Activated B cell treated with CpG ODN at 0.5 μM for 24 hours (primary cell): ENCODE data around the gene KIR2DL3. TPM values are rescaled to one million over a fixed set of nuclear protein-coding genes. Genes with fewer than 3 reads are reported as not detected.
"Not testable (repeated sequence)": the region's sequence is repeated elsewhere in the genome, so short reads cannot be mapped to it uniquely, and the experiment has no call there.

Experiments used
- ATAC-seq: fragments of 200-7000 bp; cut with Tn5 transposase; one replicate; pipeline ENCODE4 v1.10.0; 2021; ENCODE audit warnings: low read depth, mild to moderate bottlenecking, moderate library complexity
- CTCF ChIA-PET: fragments of 350-600 bp; sonication (Branson Sonifier 250); formaldehyde crosslinking; loops from one replicate; lab custom pipeline; 2021; ENCODE audit warnings: antibody characterized with exemption; lab: Charles Lee
- POLR2A ChIA-PET: fragments of 350-600 bp; sonication (Branson Sonifier 250); formaldehyde crosslinking; loops from one replicate; lab custom pipeline; 2021; ENCODE audit warnings: antibody characterized with exemption; lab: Charles Lee
- DNase-seq: peaks from one replicate; pipeline ENCODE4 v3.0.0; 2022
- H3K27ac Mint-ChIP-seq: one replicate; pipeline ENCODE4 v1.8.0; 2020; ENCODE audit warnings: mixed read lengths
- H3K27me3 Mint-ChIP-seq: one replicate; pipeline ENCODE4 v1.8.0; 2021; ENCODE audit warnings: mixed read lengths
- H3K36me3 Mint-ChIP-seq: one replicate; pipeline ENCODE4 v1.8.0; 2021; ENCODE audit warnings: low read depth, mixed read lengths
- H3K4me1 Mint-ChIP-seq: one replicate; pipeline ENCODE4 v1.8.0; 2021; ENCODE audit warnings: mixed read lengths
- H3K4me3 Mint-ChIP-seq: one replicate; pipeline ENCODE4 v1.8.0; 2020; ENCODE audit warnings: mild to moderate bottlenecking, mixed read lengths
- H3K9me3 Mint-ChIP-seq: one replicate; pipeline ENCODE4 v1.8.0; 2020; ENCODE audit warnings: mixed read lengths
- intact Hi-C: fragments of 100-400 bp; cut with micrococcal nuclease; formaldehyde crosslinking; loops from one replicate; pipeline ENCODE4 v1.15.1; 2024
- total RNA-seq: library from RNA; stranded (reverse); gene quantifications from 2 replicates; pipeline ENCODE4 v1.2.3, GENCODE V29; 2022
- TF ChIP-seq, protein P1 (sequence below): fragments of 200-600 bp; IDR thresholded peaks from one replicate; pipeline ENCODE4 v1.8.0; 2022; ENCODE audit warnings: antibody characterized with exemption, mild to moderate bottlenecking

Gene KIR2DL3
- total RNA-seq, 1 donor from 2014 or later = not detected

DNA sequence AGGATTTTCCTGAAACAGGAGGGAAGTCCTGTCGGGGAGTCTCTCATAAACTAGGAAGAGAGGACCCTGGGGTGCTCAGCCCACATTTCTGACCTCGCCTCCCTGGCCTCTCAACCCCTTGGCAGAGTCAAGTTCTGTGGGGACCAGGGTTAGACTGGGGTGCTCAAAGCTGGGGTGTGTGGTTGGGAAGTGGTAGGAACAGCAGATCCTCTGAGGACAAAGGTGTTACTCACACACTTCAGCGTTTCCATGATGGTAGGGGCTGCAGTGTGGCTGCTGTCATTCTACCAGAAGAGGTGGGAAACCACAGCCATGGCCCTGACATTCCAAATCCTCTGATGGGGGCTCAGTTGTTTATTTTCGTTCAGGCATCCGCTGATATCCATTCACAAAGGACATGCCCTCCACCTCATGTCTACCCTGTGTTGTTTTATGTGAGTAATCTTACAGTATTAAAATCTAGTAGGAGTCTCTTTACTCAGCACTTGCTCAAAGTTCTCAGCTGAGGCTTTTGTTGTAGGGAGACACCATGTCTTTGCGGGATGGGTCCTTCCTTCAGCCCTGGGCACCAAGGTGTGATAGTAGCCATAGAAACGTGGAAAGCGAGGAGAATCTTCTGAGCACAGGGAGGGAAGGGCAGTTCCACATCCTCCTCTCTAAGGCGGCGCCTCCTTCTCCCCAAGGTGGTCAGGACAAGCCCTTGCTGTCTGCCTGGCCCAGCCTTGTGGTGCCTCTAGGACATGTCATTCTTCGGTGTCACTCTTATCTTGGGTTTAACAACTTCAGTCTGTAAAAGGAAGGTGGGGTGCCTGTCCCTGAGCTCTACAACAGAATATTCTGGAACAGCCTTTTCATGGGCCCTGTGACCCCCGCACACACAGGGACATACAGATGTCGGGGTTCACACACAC, 1.5 kb downstream of the KIR2DL3 start:
- H3K9me3 Mint-ChIP-seq = no peaks in the 10 kb centered on the region
- intact Hi-C loops = no loop called here
- H3K27ac Mint-ChIP-seq = no peak overlapping the region
- H3K27me3 Mint-ChIP-seq = peaks cover 12% of the 10 kb centered on the region
- CTCF ChIA-PET = no interaction called here
- DNase-seq = no peak
- H3K4me3 Mint-ChIP-seq = no peak overlapping the region
- H3K4me1 Mint-ChIP-seq = no peaks in the 10 kb centered on the region
- TF ChIP-seq, protein P1, sequence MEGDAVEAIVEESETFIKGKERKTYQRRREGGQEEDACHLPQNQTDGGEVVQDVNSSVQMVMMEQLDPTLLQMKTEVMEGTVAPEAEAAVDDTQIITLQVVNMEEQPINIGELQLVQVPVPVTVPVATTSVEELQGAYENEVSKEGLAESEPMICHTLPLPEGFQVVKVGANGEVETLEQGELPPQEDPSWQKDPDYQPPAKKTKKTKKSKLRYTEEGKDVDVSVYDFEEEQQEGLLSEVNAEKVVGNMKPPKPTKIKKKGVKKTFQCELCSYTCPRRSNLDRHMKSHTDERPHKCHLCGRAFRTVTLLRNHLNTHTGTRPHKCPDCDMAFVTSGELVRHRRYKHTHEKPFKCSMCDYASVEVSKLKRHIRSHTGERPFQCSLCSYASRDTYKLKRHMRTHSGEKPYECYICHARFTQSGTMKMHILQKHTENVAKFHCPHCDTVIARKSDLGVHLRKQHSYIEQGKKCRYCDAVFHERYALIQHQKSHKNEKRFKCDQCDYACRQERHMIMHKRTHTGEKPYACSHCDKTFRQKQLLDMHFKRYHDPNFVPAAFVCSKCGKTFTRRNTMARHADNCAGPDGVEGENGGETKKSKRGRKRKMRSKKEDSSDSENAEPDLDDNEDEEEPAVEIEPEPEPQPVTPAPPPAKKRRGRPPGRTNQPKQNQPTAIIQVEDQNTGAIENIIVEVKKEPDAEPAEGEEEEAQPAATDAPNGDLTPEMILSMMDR = no peak
- no peak for ATAC-seq
- POLR2A ChIA-PET = no interaction called here
- no peaks in the 10 kb centered on the region for H3K36me3 Mint-ChIP-seq

DNA sequence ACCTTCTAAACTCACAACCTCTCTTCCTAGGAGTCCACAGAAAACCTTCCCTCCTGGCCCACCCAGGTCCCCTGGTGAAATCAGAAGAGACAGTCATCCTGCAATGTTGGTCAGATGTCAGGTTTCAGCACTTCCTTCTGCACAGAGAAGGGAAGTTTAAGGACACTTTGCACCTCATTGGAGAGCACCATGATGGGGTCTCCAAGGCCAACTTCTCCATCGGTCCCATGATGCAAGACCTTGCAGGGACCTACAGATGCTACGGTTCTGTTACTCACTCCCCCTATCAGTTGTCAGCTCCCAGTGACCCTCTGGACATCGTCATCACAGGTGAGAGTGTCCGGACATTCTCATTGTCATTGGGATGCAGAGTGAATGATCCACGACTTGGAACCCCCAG, 3.6 kb downstream of the KIR2DL3 start:
- H3K36me3 Mint-ChIP-seq, H3K9me3 Mint-ChIP-seq, H3K4me1 Mint-ChIP-seq, intact Hi-C loops, DNase-seq, H3K4me3 Mint-ChIP-seq, CTCF ChIA-PET, H3K27ac Mint-ChIP-seq, ATAC-seq, POLR2A ChIA-PET: not testable (repeated sequence)
- H3K27me3 Mint-ChIP-seq = peaks cover 13% of the 10 kb centered on the region

DNA sequence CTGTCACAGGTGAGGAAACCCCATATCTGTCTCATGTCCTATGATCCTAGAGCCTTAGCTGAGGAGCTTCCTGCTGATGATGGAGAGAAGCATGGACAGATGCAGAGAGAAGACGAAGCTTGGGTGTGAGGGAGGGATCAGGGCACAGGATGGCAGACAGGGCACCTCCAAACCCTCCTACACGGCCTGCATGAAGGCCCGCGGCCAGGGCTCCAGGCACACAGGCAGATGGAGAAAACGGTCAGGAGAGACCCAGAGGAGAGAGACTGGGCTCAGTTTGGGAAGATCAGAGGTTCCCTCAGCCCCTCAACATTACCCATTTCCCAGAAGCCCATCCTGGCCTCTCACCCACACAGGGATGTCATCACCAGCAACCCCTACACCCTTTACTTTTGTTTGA, 5.8 kb downstream of the KIR2DL3 start:
- POLR2A ChIA-PET, H3K4me3 Mint-ChIP-seq, H3K4me1 Mint-ChIP-seq: not testable (repeated sequence)

DNA sequence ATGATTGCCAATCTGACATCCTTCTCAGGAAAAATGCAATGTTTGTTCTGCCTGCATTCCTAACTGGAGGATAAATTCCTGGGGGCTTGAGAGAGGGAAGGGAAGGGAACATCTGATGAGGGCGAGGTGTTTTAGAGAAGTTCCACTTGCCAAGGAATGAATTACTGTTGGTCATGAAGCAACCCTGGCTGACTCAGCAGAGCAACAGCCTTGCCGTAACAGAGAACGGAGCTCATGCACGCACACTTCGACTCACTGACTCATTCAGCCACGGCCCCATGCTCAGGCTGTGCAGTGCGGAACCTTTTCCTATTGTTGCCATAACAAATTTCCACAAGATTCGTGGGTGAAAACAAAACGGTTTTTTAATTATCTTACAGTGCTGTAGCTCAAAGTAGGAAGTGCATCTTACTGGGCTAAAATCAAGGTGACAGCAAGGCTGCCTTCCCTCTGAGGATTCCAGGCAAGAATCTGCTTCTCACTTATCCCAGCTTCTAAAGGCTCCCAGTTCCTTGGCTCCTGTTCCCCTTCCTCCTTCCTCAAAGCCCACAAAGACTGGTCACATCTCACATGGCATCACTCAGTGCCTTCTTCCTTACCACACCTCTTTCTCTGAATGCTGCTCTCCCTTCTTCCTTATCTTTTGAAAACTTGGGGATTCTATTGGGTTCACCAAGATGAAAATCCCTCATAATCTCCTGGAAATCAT, 9.5 kb downstream of the KIR2DL3 start:
- ATAC-seq, intact Hi-C loops, CTCF ChIA-PET, DNase-seq, H3K4me1 Mint-ChIP-seq, H3K27me3 Mint-ChIP-seq, POLR2A ChIA-PET, H3K36me3 Mint-ChIP-seq, H3K27ac Mint-ChIP-seq, H3K9me3 Mint-ChIP-seq, H3K4me3 Mint-ChIP-seq: not testable (repeated sequence)

More for the DNA sequence above, 5.8 kb downstream of the KIR2DL3 start:
- intact Hi-C loops, ATAC-seq, H3K9me3 Mint-ChIP-seq, CTCF ChIA-PET, DNase-seq, H3K27ac Mint-ChIP-seq, H3K36me3 Mint-ChIP-seq: not testable (repeated sequence)
- H3K27me3 Mint-ChIP-seq = peaks cover 15% of the 10 kb centered on the region

DNA sequence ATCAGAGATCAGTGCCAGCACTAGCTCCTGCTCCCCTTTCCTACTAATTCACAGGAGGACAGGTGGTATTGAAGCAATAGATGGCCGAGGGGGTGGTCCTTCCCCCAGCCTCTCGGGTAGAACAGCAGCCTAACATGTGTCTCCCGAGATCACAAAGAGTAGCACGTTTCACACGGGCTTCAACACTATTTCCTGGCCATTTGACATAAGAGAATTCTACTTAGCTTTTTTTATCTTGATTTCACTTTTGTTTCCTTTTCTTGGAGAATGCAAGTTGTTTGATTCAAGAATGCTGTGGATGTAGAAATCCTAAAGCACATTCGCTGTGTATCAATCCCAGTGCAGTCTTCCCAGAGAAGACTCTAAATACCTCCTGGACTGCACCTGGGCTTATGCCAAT, 12.0 kb downstream of the KIR2DL3 start:
- POLR2A ChIA-PET = not testable (repeated sequence)

DNA sequence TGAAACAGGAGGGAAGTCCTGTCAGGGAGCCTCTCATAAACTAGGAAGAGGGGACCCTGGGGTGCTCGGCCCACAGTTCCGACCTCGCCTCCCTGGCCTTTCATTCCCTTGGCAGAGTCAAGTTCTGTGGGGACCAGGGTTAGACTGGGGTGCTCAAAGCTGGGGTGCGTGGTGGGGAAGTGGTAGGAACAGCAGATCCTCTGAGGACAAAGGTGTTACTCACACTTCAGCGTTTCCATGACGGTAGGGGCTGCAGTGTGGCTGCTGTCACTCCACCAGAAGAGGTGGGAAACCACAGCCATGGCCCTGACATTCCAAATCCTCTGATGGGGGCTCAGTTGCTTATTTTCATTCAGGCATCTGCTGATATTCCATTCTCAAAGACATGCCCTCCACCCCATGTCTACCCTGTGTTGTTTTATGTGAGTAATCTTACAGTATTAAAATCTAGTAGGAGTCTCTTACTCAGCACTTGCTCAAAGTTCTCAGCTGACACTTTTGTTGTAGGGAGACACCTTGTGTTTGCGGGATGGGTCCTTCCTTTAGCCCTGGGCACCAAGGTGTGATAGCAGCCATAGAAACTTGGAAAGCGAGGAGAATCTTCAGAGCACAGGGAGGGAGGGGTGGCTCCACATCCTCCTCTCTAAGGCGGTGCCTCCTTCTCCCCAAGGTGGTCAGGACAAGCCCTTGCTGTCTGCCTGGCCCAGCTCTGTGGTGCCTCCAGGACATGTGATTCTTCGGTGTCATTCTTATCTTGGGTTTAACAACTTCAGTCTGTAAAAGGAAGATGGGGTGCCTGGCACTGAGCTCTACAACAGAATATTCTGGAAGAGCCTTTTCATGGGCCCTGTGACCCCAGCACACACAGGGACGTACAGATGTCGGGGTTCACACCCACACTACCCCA, 18.1 kb downstream of the KIR2DL3 start:
- H3K27ac Mint-ChIP-seq, DNase-seq, H3K9me3 Mint-ChIP-seq, ATAC-seq, H3K36me3 Mint-ChIP-seq, CTCF ChIA-PET, POLR2A ChIA-PET, H3K27me3 Mint-ChIP-seq, H3K4me1 Mint-ChIP-seq, intact Hi-C loops, H3K4me3 Mint-ChIP-seq: not testable (repeated sequence)

More for the DNA sequence above, 12.0 kb downstream of the KIR2DL3 start:
- CTCF ChIA-PET, H3K9me3 Mint-ChIP-seq, H3K27me3 Mint-ChIP-seq, DNase-seq, H3K4me3 Mint-ChIP-seq, H3K27ac Mint-ChIP-seq, ATAC-seq, H3K36me3 Mint-ChIP-seq, intact Hi-C loops, H3K4me1 Mint-ChIP-seq: not testable (repeated sequence)

DNA sequence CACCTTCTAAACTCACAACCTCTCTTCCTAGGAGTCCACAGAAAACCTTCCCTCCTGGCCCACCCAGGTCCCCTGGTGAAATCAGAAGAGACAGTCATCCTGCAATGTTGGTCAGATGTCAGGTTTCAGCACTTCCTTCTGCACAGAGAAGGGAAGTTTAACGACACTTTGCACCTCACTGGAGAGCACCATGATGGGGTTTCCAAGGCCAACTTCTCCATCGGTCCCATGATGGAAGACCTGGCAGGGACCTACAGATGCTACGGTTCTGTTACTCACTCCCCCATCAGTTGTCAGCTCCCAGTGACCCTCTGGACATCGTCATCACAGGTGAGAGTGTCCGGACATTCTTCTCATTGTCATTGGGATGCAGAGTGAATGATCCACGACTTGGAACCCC, 20.3 kb downstream of the KIR2DL3 start:
- intact Hi-C loops, H3K27me3 Mint-ChIP-seq, POLR2A ChIA-PET, H3K9me3 Mint-ChIP-seq, CTCF ChIA-PET, H3K4me3 Mint-ChIP-seq, DNase-seq, ATAC-seq, H3K36me3 Mint-ChIP-seq, H3K4me1 Mint-ChIP-seq, H3K27ac Mint-ChIP-seq: not testable (repeated sequence)

DNA sequence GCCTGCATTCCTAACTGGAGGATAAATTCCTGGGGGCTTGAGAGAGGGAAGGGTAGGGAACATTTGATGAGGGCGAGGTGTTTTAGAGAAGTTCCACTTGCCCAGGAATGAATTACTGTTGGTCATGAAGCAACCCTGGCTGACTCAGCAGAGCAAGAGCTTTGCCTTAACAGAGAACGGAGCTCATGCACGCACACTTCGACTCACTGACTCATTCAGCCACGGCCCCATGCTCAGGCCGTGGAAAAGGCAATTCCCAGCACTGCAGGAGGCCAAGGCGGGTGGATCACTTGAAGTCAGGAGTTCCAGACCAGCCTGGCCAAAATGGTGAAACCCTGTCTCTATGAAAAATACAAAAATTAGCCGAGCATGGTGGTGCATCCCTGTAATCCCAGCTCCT, 25.9 kb downstream of the KIR2DL3 start:
- H3K36me3 Mint-ChIP-seq, ATAC-seq, H3K4me3 Mint-ChIP-seq, DNase-seq, POLR2A ChIA-PET, H3K27me3 Mint-ChIP-seq, H3K9me3 Mint-ChIP-seq, CTCF ChIA-PET, H3K4me1 Mint-ChIP-seq, H3K27ac Mint-ChIP-seq, intact Hi-C loops: not testable (repeated sequence)

DNA sequence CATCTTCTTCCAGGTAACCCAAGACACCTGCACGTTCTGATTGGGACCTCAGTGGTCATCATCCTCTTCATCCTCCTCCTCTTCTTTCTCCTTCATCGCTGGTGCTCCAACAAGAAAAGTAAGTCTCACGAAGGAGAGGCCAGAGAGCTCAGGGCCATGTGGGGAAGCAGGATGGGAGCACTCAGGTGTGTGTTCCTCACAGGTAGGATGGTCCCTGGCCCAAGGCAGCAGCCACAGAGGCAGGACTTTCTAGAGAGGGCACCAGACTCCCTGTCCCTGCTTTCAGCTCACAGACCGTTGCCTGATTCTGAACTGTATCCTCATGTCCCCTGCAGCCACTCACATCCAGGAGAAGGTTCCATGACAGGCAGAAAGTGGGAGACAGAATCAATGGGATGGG, 28.2 kb downstream of the KIR2DL3 start:
- POLR2A ChIA-PET, H3K27me3 Mint-ChIP-seq, H3K36me3 Mint-ChIP-seq, CTCF ChIA-PET, ATAC-seq, H3K4me1 Mint-ChIP-seq, DNase-seq, intact Hi-C loops, H3K4me3 Mint-ChIP-seq, H3K9me3 Mint-ChIP-seq, H3K27ac Mint-ChIP-seq: not testable (repeated sequence)

DNA sequence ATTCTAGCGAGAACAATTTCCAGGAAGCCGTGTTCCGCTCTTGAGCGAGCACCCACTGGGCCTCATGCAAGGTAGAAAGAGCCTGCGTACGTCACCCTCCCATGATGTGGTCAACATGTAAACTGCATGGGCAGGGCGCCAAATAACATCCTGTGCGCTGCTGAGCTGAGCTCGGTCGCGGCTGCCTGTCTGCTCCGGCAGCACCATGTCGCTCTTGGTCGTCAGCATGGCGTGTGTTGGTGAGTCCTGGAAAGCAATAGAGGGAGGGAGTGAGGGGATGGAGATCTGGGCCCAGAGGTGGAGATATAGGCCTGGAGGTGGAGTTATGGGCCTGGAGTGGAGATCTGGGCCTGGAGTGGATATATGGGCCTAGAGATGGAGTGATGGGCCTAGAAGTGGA, 31.3 kb downstream of the KIR2DL3 start, which contains the start of gene KIR2DL1:
Gene KIR2DL1 (plus strand): TSS at position 148 of the 400 bp plus-strand sequence. CDS start 58 bp downstream, at position 206.
- CTCF ChIA-PET, intact Hi-C loops, H3K36me3 Mint-ChIP-seq, ATAC-seq, POLR2A ChIA-PET, H3K4me1 Mint-ChIP-seq, H3K9me3 Mint-ChIP-seq, H3K27ac Mint-ChIP-seq, H3K27me3 Mint-ChIP-seq, DNase-seq, H3K4me3 Mint-ChIP-seq: not testable (repeated sequence)
